Stomach smooth muscle (tissue), 2 donors: ENCODE results near the gene PLAAT4.

Experiments
- H3K27ac ChIP-seq: one replicate; pipeline ENCODE4 v1.7.0; 2013; ENCODE audit warnings: mild to moderate bottlenecking, low read length, inconsistent platforms
- H3K27me3 ChIP-seq, 2 donors: one replicate each; pipeline ENCODE4 v1.7.0; 2013; ENCODE audit warnings: low read length in 2 of 2; ENCODE audit not compliant: insufficient read depth in 2 of 2, control insufficient read depth in 1 of 2
- H3K36me3 ChIP-seq, 2 donors: one replicate each; pipeline ENCODE4 v1.7.0; 2013; ENCODE audit warnings: low read length in 2 of 2; ENCODE audit not compliant: control insufficient read depth in 2 of 2, insufficient read depth in 2 of 2
- H3K4me1 ChIP-seq: one replicate; pipeline ENCODE4 v1.7.0; 2013; ENCODE audit warnings: low read length; ENCODE audit not compliant: control insufficient read depth, insufficient read depth
- H3K4me3 ChIP-seq, 2 donors: one replicate each; pipeline ENCODE4 v1.7.0; 2013; ENCODE audit warnings: low read length in 2 of 2
- H3K9ac ChIP-seq, 2 donors: one replicate each; pipeline ENCODE4 v1.7.0; 2013; ENCODE audit warnings: low read length in 2 of 2, mild to moderate bottlenecking in 1 of 2
- H3K9me3 ChIP-seq, 2 donors: one replicate each; pipeline ENCODE4 v1.7.0; 2013; ENCODE audit warnings: low read length in 2 of 2; ENCODE audit not compliant: control insufficient read depth in 2 of 2
- donor health status: healthy.
- donor health status: Pancreatic carcinoma.

Gene PLAAT4

DNA sequence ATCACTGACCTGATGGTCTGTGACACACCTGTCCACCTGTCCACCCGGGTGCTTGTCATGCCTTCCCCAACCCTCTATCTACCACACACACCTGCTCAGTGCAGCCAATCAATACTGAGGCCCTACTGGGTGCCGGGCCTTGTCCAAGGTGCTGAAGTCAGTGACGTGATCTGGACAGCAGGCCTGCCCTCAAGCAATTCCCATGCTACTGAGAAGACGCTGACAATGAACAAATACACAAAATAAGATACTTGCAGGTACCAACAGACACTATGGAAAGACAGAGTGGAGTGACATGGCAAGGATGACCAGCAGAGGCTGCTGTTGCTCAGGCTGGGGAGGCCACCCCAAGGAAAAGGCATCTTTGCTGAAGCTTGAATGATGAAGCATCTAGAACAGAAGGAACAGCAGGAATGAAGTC is 56.4 kb downstream of the PLAAT4 start:
- Histone ChIP-seq H3K9ac (no peak overlapping the region), H3K36me3 (peaks cover 0 to 35% of the 10 kb centered on the region in 2 donors)

DNA sequence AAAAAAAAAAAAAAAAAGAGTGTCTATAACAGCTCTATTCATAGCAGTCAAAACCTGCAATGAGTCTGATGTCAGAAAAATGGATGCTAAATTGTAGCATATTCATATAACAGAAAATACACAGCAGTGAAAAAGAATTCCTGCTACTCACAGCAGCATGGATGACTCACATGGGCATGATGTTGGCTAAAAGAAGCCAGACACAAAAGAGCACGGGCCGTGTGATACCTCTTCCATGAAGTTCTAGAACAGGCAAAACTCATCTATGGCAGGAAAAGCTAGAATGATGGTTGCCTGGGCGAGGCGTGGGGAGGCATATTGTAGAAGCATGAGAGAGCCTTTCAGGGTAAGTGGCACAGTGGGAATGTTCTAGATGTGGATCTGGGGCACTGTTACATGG is 58.7 kb downstream of the PLAAT4 start:
- Histone ChIP-seq H3K4me3 (no peak overlapping the region), H3K4me1 (no peaks in the 10 kb centered on the region), H3K36me3 (peaks cover 0 to 25% of the 10 kb centered on the region in 2 donors), H3K27ac (no peak overlapping the region), H3K9me3 (no peaks in the 10 kb centered on the region), H3K27me3 (no peaks in the 10 kb centered on the region), H3K9ac (no peak overlapping the region)

More for the DNA sequence above, 56.4 kb downstream of the PLAAT4 start:
- H3K4me1 ChIP-seq = no peaks in the 10 kb centered on the region
- no peaks in the 10 kb centered on the region for H3K27me3 ChIP-seq
- no peak overlapping the region for H3K27ac ChIP-seq
- H3K9me3 ChIP-seq = no peaks in the 10 kb centered on the region
- H3K4me3 ChIP-seq = no peak overlapping the region
